GM12878 (cell line): ENCODE results near the gene MMP14. TPM values are rescaled to one million over a fixed set of nuclear protein-coding genes. Genes with fewer than 3 reads are reported as not detected.

Experiments
- CBFB ChIP-seq: IDR thresholded peaks from 2 replicates; pipeline ENCODE4 v1.6.1; 2016; ENCODE audit warnings: antibody characterized with exemption, low read depth
- CHD2 ChIP-seq: IDR thresholded peaks from 2 replicates; pipeline ENCODE4 v1.6.1; 2011; ENCODE audit warnings: low read depth, low read length, improper control_type of control experiment, borderline replicate concordance
- CREB1 ChIP-seq: IDR thresholded peaks from 2 replicates; pipeline ENCODE4 v1.6.1; 2012; ENCODE audit warnings: low read depth, mild to moderate bottlenecking, inconsistent platforms
- ESRRA ChIP-seq: IDR thresholded peaks from 2 replicates; pipeline ENCODE4 v1.6.1; 2012; ENCODE audit warnings: mild to moderate bottlenecking, low read length, improper control_type of control experiment
- FOXM1 ChIP-seq: IDR thresholded peaks from 2 replicates; pipeline ENCODE4 v1.6.1; 2012; ENCODE audit warnings: low read depth, mild to moderate bottlenecking, inconsistent platforms, low read length, moderate library complexity
- HCFC1 ChIP-seq: fragments of 150-350 bp; IDR thresholded peaks from 2 replicates; pipeline ENCODE4 v1.6.1; 2014; ENCODE audit warnings: low read length
- HDAC6 ChIP-seq: fragments of 200-600 bp; sonication (generic); IDR thresholded peaks from one replicate; pipeline ENCODE4 v1.8.0; 2017; ENCODE audit warnings: antibody characterized with exemption; ENCODE audit not compliant: unreplicated experiment
- MYC ChIP-seq: IDR thresholded peaks from 2 replicates; pipeline ENCODE4 v1.6.1; 2011; ENCODE audit warnings: mild to moderate bottlenecking, low read length, moderate library complexity, inconsistent platforms; ENCODE audit not compliant: insufficient read depth, insufficient replicate concordance, insufficient read length, severe bottlenecking
- NBN ChIP-seq: fragments of 450-650 bp; IDR thresholded peaks from 2 replicates; pipeline ENCODE4 v1.6.1; 2016
- NFIC ChIP-seq: IDR thresholded peaks from 2 replicates; pipeline ENCODE4 v1.6.1; 2012; ENCODE audit warnings: low read depth, mild to moderate bottlenecking, inconsistent platforms, low read length, moderate library complexity
- NRF1 ChIP-seq: conservative IDR thresholded peaks from 2 replicates; pipeline ENCODE4 v1.6.1; 2011; ENCODE audit warnings: mild to moderate bottlenecking, low read depth, low read length, improper control_type of control experiment
- POLR2AphosphoS5 ChIP-seq: IDR thresholded peaks from 2 replicates; pipeline ENCODE4 v1.6.1; 2011; ENCODE audit warnings: mild to moderate bottlenecking, low read length, inconsistent platforms
- RFX5 ChIP-seq: IDR thresholded peaks from 2 replicates; pipeline ENCODE4 v1.6.1; 2011; ENCODE audit warnings: low read depth, low read length, improper control_type of control experiment
- SPI1 ChIP-seq: IDR thresholded peaks from 2 replicates; pipeline ENCODE4 v1.6.1; 2011; ENCODE audit warnings: low read depth, mild to moderate bottlenecking, low read length, moderate library complexity, borderline replicate concordance; ENCODE audit not compliant: insufficient read depth
- STAT1 ChIP-seq: fragments of 450-650 bp; conservative IDR thresholded peaks from 2 replicates; pipeline ENCODE4 v1.6.1; 2014; ENCODE audit warnings: antibody characterized with exemption, mild to moderate bottlenecking
- TAF1 ChIP-seq: IDR thresholded peaks from 2 replicates; pipeline ENCODE4 v1.6.1; 2011; ENCODE audit warnings: mild to moderate bottlenecking, low read depth, low read length, borderline replicate concordance
- TBL1XR1 ChIP-seq: IDR thresholded peaks from 2 replicates; pipeline ENCODE4 v1.6.1; 2012; ENCODE audit warnings: low read depth, low read length, improper control_type of control experiment
- TCF12 ChIP-seq: IDR thresholded peaks from 2 replicates; pipeline ENCODE4 v1.6.1; 2011; ENCODE audit warnings: low read depth, mild to moderate bottlenecking, low read length
- WRNIP1 ChIP-seq: IDR thresholded peaks from 2 replicates; pipeline ENCODE4 v1.6.1; 2011; ENCODE audit warnings: low read depth, low read length, improper control_type of control experiment, borderline replicate concordance
- ZNF207 ChIP-seq: fragments of 450-650 bp; IDR thresholded peaks from 2 replicates; pipeline ENCODE4 v1.6.1; 2014; ENCODE audit warnings: antibody characterized with exemption, mild to moderate bottlenecking, borderline replicate concordance
- polyA plus RNA-seq, 11 experiments: library from polyadenylated mRNA; depleted of rRNA in 4 of 11; unstranded in 6 of 11; stranded (reverse) in 5 of 11; fragments of >200 nt; fragmentation: Nextera tagmentation in 4 of 11; fragmentation: Illumina TruSeq in 1 of 11; extraction: Ambion mirVana in 4 of 11; extraction: Trizol in 1 of 11; gene quantifications; 1 replicate in 1 of 11; 2 replicates in 10 of 11; pipeline versions ENCODE4 v1.2.1 to v1.2.3, GENCODE V29; 2011 to 2016; ENCODE audit warnings: inconsistent platforms in 2 of 11, missing spikeins in 2 of 11, low read depth in 1 of 11
- total RNA-seq, 4 experiments: library from RNA; depleted of rRNA in 3 of 4; stranded (reverse); fragments of >200 nt in 3 of 4; fragmentation: Illumina TruSeq in 1 of 4; extraction: Trizol in 1 of 4; gene quantifications; 2 replicates each; pipeline versions ENCODE4 v1.2.1 to v1.2.3, GENCODE V29; 2013 to 2021
- TF ChIP-seq, protein P1 (sequence below): fragments of 450-650 bp; IDR thresholded peaks from 2 replicates; pipeline ENCODE4 v1.6.1; 2017; ENCODE audit warnings: mild to moderate bottlenecking, low read depth, inconsistent platforms; ENCODE audit not compliant: poor library complexity, severe bottlenecking
- TF ChIP-seq, protein P2 (sequence below): IDR thresholded peaks from 2 replicates; pipeline ENCODE4 v1.6.1; 2011; ENCODE audit warnings: low read depth, mild to moderate bottlenecking, low read length, moderate library complexity, borderline replicate concordance; ENCODE audit errors: extremely low read depth
- TF ChIP-seq, protein P3 (sequence below): fragments of 450-650 bp; formaldehyde crosslinking; IDR thresholded peaks from 2 replicates; pipeline ENCODE4 v1.4.0; 2022; ENCODE audit warnings: mild to moderate bottlenecking, moderate library complexity
- TF ChIP-seq, protein P4 (sequence below): fragments of 450-650 bp; IDR thresholded peaks from 2 replicates; pipeline ENCODE4 v1.6.1; 2017; ENCODE audit warnings: antibody characterized with exemption, mild to moderate bottlenecking, moderate library complexity

Gene MMP14
- total and polyA plus RNA-seq, 10 of the 15 experiments (the other 5 are each of a cell fraction or from before 2014, with no cell fraction given), result 0.31 to 1.9 (median 0.70) TPM; not detected in 2

DNA sequence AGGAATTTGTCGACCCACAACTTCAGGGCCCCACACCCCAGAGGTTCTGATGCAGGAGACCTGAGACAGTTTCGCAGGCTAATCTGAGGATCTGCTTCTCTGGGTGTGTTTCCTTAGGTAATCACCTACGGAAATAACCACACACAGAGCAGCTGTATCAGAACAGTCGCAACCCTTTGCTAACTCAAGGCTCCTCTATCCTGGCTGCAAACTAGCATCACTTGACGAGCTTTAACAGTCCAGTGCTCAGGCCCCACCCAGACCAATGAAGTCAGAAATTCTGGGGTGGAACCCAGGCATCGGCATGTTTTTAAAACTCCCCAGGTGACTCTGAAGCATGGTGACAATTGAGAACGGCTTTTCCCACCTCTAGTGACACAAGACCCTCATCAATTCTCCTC lies 41.8 kb upstream of the MMP14 start (continued):
- TF ChIP-seq, protein P1, sequence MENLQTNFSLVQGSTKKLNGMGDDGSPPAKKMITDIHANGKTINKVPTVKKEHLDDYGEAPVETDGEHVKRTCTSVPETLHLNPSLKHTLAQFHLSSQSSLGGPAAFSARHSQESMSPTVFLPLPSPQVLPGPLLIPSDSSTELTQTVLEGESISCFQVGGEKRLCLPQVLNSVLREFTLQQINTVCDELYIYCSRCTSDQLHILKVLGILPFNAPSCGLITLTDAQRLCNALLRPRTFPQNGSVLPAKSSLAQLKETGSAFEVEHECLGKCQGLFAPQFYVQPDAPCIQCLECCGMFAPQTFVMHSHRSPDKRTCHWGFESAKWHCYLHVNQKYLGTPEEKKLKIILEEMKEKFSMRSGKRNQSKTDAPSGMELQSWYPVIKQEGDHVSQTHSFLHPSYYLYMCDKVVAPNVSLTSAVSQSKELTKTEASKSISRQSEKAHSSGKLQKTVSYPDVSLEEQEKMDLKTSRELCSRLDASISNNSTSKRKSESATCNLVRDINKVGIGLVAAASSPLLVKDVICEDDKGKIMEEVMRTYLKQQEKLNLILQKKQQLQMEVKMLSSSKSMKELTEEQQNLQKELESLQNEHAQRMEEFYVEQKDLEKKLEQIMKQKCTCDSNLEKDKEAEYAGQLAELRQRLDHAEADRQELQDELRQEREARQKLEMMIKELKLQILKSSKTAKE, result peak; percentile 52
- TF ChIP-seq POLR2AphosphoS5 (0 out of 2 replicates have a peak, but pooled peaks have one; percentile 30), NBN (peak; percentile 45; the same call in 1 of the 2 replicates), MYC (no peak), RFX5 (no peak), HDAC6 (no peak), CREB1 (peak; percentile 74), ESRRA (no peak), STAT1 (no peak), CHD2 (no peak), ZNF207 (no peak), CBFB (peak; percentile 61; the same call in 1 of the 2 replicates), NRF1 (no peak), FOXM1 (0 out of 2 replicates have a peak, but pooled peaks have one; percentile 55), TAF1 (peak; percentile 34; the same call in 1 of the 2 replicates), TCF12 (0 out of 2 replicates have a peak, but pooled peaks have one; percentile 31), WRNIP1 (no peak; the same call in 1 of the 2 replicates), TBL1XR1 (no peak), NFIC (no peak), SPI1 (no peak), HCFC1 (no peak)
- TF ChIP-seq, protein P2, sequence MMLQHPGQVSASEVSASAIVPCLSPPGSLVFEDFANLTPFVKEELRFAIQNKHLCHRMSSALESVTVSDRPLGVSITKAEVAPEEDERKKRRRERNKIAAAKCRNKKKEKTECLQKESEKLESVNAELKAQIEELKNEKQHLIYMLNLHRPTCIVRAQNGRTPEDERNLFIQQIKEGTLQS, result no peak
- TF ChIP-seq, protein P3, sequence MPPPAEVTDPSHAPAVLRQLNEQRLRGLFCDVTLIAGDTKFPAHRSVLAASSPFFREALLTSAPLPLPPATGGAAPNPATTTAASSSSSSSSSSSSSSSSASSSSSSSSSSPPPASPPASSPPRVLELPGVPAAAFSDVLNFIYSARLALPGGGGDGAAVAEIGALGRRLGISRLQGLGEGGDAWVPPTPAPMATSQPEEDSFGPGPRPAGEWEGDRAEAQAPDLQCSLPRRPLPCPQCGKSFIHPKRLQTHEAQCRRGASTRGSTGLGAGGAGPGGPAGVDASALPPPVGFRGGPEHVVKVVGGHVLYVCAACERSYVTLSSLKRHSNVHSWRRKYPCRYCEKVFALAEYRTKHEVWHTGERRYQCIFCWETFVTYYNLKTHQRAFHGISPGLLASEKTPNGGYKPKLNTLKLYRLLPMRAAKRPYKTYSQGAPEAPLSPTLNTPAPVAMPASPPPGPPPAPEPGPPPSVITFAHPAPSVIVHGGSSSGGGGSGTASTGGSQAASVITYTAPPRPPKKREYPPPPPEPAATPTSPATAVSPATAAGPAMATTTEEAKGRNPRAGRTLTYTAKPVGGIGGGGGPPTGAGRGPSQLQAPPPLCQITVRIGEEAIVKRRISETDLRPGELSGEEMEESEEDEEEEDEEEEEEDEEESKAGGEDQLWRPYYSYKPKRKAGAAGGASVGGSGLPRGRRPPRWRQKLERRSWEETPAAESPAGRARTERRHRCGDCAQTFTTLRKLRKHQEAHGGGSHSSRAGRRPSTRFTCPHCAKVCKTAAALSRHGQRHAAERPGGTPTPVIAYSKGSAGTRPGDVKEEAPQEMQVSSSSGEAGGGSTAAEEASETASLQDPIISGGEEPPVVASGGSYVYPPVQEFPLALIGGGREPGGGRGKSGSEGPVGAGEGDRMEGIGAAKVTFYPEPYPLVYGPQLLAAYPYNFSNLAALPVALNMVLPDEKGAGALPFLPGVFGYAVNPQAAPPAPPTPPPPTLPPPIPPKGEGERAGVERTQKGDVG (CRISPR knock-in tag), result no peak
- TF ChIP-seq, protein P4, sequence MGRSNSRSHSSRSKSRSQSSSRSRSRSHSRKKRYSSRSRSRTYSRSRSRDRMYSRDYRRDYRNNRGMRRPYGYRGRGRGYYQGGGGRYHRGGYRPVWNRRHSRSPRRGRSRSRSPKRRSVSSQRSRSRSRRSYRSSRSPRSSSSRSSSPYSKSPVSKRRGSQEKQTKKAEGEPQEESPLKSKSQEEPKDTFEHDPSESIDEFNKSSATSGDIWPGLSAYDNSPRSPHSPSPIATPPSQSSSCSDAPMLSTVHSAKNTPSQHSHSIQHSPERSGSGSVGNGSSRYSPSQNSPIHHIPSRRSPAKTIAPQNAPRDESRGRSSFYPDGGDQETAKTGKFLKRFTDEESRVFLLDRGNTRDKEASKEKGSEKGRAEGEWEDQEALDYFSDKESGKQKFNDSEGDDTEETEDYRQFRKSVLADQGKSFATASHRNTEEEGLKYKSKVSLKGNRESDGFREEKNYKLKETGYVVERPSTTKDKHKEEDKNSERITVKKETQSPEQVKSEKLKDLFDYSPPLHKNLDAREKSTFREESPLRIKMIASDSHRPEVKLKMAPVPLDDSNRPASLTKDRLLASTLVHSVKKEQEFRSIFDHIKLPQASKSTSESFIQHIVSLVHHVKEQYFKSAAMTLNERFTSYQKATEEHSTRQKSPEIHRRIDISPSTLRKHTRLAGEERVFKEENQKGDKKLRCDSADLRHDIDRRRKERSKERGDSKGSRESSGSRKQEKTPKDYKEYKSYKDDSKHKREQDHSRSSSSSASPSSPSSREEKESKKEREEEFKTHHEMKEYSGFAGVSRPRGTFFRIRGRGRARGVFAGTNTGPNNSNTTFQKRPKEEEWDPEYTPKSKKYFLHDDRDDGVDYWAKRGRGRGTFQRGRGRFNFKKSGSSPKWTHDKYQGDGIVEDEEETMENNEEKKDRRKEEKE, result no peak
